ENCODE measurements around the gene BAG5. TPM values are rescaled to one million over a fixed set of nuclear protein-coding genes. Genes with fewer than 3 reads are reported as not detected.

Gene BAG5
- total and polyA plus RNA-seq, 2 experiments from 2014 or later = 17.4 to 17.6 TPM

DNA sequence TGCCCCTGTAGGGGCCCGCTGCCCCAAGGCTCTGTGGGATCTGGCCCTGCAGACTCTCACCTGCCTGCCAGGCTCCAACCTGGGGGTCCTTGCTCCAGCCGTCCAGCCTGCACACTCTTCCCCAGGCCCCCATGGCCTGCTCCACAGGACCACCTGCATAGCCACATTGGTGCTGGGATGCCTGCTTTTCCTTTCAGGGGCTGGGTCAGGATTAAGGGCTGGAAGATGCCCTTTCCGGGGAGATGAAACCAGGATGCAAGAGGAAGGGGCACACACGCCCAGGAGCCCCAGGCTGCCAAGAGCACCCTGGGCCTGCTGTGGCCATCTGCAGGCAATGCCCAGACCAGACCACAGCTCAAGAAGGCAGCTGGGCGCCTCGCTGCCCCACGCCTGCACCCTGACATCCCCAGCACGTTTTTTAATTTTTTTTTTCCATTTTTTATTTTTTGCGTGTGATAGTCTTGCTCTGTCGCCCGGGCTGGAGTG is 15.0 kb downstream of the BAG5 start:
- peaks cover 5% of the 10 kb centered on the region for H3K4me1 ChIP-seq (ENCODE audit: low read depth)
- H3K27me3 ChIP-seq = no peaks in the 10 kb centered on the region
- H3K4me3 ChIP-seq = no peak overlapping the region
- DNase-seq (ENCODE audit: low read depth in 1 of 2, low spot score in 1 of 2) = no peak
- no peaks in the 10 kb centered on the region for H3K9me3 ChIP-seq (ENCODE audit: low read depth)
- no peak overlapping the region for H3K27ac ChIP-seq
- H3K36me3 ChIP-seq = no peaks in the 10 kb centered on the region
- TF ChIP-seq, protein P1, sequence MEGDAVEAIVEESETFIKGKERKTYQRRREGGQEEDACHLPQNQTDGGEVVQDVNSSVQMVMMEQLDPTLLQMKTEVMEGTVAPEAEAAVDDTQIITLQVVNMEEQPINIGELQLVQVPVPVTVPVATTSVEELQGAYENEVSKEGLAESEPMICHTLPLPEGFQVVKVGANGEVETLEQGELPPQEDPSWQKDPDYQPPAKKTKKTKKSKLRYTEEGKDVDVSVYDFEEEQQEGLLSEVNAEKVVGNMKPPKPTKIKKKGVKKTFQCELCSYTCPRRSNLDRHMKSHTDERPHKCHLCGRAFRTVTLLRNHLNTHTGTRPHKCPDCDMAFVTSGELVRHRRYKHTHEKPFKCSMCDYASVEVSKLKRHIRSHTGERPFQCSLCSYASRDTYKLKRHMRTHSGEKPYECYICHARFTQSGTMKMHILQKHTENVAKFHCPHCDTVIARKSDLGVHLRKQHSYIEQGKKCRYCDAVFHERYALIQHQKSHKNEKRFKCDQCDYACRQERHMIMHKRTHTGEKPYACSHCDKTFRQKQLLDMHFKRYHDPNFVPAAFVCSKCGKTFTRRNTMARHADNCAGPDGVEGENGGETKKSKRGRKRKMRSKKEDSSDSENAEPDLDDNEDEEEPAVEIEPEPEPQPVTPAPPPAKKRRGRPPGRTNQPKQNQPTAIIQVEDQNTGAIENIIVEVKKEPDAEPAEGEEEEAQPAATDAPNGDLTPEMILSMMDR (IDR thresholded peaks at IDR 0.05; ENCODE audit: low read depth, low read length) = no peak

DNA sequence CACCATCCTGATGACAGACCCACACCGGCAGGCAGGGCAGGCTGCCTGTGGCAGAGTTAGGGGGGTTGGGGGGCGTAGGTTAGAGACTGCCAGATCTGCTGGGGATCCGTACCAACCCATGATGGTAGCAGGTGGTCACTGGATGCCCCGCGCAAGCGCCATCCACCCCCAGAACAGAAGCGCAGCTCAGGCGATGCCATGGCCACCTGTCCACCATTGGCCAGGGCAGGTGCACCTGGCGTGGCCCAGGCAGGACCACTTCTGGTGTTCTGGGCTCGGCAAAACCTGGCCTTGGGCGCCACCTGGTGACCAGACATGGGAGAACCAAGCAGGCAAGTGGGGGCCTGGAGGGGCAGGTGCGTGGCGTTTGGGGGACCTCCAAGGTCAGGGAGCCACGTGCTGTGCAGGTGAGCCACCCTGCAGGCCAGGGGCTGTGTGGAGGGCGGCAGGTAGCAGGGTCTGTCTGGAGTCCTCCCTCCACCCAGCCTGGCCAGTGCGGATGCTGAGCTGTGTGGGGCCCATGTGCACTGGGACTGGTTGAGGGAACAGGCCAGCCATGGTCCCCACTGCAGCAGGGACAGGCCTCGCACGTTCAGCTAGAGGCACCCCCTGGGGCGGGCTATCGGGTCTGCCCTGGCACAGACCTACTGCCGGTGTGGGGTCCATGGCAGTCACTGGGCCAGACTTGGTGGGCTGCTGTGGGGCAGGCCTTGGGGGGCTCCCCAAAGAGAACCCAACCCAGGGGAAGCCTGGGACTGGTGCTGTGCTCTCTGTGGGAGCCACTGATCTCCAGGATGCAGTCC is 15.6 kb downstream of the BAG5 start:
- Histone ChIP-seq H3K4me1 (ENCODE audit: low read depth) (peaks cover 6% of the 10 kb centered on the region), H3K9me3 (ENCODE audit: low read depth) (no peaks in the 10 kb centered on the region), H3K4me3 (no peak overlapping the region), H3K27me3 (no peaks in the 10 kb centered on the region), H3K27ac (no peak overlapping the region), H3K36me3 (no peaks in the 10 kb centered on the region)
- TF ChIP-seq, protein P1 (IDR thresholded peaks at IDR 0.05; ENCODE audit: low read depth, low read length) = peak; percentile 80
- peak; percentile 59 to 69 for DNase-seq (ENCODE audit: low read depth in 1 of 2, low spot score in 1 of 2)

GRCh38 chr14:103545915-103546651 is 16.4 kb downstream of the BAG5 start:
- H3K9me3 ChIP-seq (ENCODE audit: low read depth) = no peaks in the 10 kb centered on the region
- H3K36me3 ChIP-seq = no peaks in the 10 kb centered on the region
- DNase-seq (ENCODE audit: low read depth in 1 of 2, low spot score in 1 of 2) = no peak
- H3K27me3 ChIP-seq = no peaks in the 10 kb centered on the region
- H3K27ac ChIP-seq = no peak overlapping the region
- H3K4me3 ChIP-seq = no peak overlapping the region
- TF ChIP-seq, protein P1 (IDR thresholded peaks at IDR 0.05; ENCODE audit: low read depth, low read length) = no peak
- peaks cover 6% of the 10 kb centered on the region for H3K4me1 ChIP-seq (ENCODE audit: low read depth)

DNA sequence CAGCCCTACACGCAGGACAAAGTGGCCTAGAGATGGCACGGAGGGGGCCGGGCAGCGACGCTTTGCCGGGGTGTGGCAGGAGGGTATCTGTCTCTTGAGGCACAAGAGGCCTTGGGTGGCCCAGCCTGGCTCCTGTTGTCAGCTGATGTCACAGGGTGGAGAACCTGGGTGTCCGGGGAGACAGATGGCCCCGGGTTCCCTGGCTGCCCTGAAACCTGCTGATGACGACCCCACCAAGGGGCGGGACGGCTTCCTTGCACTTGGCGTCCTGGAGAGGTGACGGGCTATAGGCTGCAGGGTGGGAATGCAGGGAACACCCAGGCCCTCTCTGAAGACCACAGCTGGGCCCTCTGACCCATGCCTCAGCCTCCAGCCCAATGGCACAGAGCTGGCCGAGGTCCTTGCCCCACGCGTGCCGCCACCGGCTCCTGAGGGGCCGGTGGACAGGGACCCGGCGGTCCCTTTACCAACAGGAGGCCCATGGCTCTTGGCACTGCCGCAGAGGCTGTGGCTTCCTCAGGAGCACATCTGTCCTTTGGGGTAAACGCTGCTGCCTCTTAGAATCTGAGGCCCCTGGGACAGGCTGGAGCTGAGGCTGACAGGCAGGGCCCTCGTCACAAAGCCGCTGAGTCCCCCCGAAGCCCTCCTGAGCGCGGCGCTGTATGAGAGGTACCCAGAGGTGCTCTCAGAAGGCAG is 17.1 kb downstream of the BAG5 start:
- H3K27me3 ChIP-seq = no peaks in the 10 kb centered on the region
- DNase-seq (ENCODE audit: low read depth in 1 of 2, low spot score in 1 of 2) = no peak
- H3K4me3 ChIP-seq = no peak overlapping the region
- no peak overlapping the region for H3K27ac ChIP-seq
- peaks cover 6% of the 10 kb centered on the region for H3K4me1 ChIP-seq (ENCODE audit: low read depth)
- no peaks in the 10 kb centered on the region for H3K9me3 ChIP-seq (ENCODE audit: low read depth)
- no peaks in the 10 kb centered on the region for H3K36me3 ChIP-seq
- TF ChIP-seq, protein P1 (IDR thresholded peaks at IDR 0.05; ENCODE audit: low read depth, low read length) = no peak

DNA sequence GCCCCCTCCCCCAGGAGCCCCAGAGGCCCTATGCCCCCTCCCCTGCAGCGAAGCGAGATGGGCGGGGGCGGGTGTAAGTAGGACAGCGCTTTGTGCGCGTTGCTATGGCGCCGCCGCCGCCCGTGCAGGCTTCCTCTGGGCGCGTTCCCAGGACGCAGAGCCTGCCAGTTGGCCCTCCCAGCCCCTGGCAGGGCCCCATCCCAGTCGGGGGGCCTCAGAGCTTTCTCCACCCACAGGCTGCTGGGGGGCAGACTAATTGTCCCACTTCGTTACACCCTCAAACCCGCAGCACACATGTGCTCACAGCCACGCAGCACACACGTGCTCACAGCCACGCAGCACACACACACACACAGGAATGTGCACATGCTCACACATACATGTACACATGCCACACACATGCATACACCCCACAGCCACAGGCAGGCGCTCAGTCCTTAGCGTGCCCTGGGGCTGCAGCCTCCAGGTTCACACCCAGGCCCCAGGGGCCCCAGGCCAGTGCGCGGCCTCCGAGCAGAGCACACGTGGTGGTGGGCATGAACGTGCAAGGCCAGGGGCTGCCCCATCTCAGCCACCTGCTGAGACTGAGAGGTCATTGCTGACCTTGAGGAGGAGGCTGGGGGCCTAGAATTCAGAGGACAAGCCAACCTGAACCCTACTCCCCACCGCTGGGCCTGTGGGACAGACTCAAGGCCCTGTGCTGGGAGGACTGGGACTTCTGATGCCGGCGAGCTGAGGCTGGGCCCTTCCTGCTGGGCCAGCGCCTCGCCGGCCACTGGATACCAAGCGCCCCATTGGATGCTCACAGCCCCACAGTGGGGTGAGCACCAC is 17.9 kb downstream of the BAG5 start:
- Histone ChIP-seq H3K36me3 (no peaks in the 10 kb centered on the region), H3K4me3 (no peak overlapping the region), H3K27ac (no peak overlapping the region), H3K4me1 (ENCODE audit: low read depth) (peaks cover 6% of the 10 kb centered on the region), H3K27me3 (no peaks in the 10 kb centered on the region), H3K9me3 (ENCODE audit: low read depth) (no peaks in the 10 kb centered on the region)
- TF ChIP-seq, protein P1 (IDR thresholded peaks at IDR 0.05; ENCODE audit: low read depth, low read length) = no peak
- peak in 1 of 2 donors; percentile 34 for DNase-seq (ENCODE audit: low read depth in 1 of 2, low spot score in 1 of 2)
